HepG2 (cell line): Measurements from ENCODE around the gene SEPTIN11.

Experiments
- CREM ChIP-seq, 2 experiments: sonication (generic) in 1 of 2; formaldehyde crosslinking in 1 of 2; IDR thresholded peaks; 2 replicates each; pipeline versions ENCODE4 v1.4.0 to v1.6.1; 2016 to 2020; ENCODE audit warnings: antibody characterized with exemption in 1 of 2, mild to moderate bottlenecking in 1 of 2, missing genetic modification reagents in 1 of 2
- CTCF ChIP-seq: sonication (generic); formaldehyde crosslinking; IDR thresholded peaks from 2 replicates; pipeline ENCODE4 v1.5.0; 2020; ENCODE audit warnings: mild to moderate bottlenecking, missing genetic modification reagents, moderate library complexity
- EEA1 ChIP-seq: sonication (generic); formaldehyde crosslinking; IDR thresholded peaks from 2 replicates; pipeline ENCODE4 v1.5.1; 2020; ENCODE audit warnings: mild to moderate bottlenecking, missing genetic modification reagents, borderline replicate concordance
- ESRRA ChIP-seq: sonication (generic); formaldehyde crosslinking; IDR thresholded peaks from 2 replicates; pipeline ENCODE4 v1.5.1; 2020; ENCODE audit warnings: mild to moderate bottlenecking, low read depth, missing genetic modification reagents
- FOSL1 ChIP-seq: sonication (generic); formaldehyde crosslinking; IDR thresholded peaks from 2 replicates; pipeline ENCODE4 v1.9.0; 2021; ENCODE audit warnings: missing genetic modification reagents, borderline replicate concordance
- NPAS2 ChIP-seq: sonication (generic); formaldehyde crosslinking; IDR thresholded peaks from 2 replicates; pipeline ENCODE4 v1.8.0; 2022; ENCODE audit warnings: mild to moderate bottlenecking, missing genetic modification reagents, borderline replicate concordance
- RXRA ChIP-seq: sonication (generic); formaldehyde crosslinking; IDR thresholded peaks from 2 replicates; pipeline ENCODE4 v1.5.1; 2020; ENCODE audit warnings: missing genetic modification reagents
- SOX13 ChIP-seq, 3 experiments: fragments of 450-650 bp in 1 of 3; sonication (generic) in 1 of 3; formaldehyde crosslinking in 1 of 3; IDR thresholded peaks in 2 of 3; conservative IDR thresholded peaks in 1 of 3; 2 replicates each; pipeline versions ENCODE4 v1.5.0 to v1.6.1; 2016 to 2020; ENCODE audit warnings: antibody characterized with exemption in 1 of 3, mild to moderate bottlenecking in 1 of 3, missing compliant biosample characterization in 1 of 3, missing genetic modification reagents in 1 of 3, moderate library complexity in 1 of 3

DNA sequence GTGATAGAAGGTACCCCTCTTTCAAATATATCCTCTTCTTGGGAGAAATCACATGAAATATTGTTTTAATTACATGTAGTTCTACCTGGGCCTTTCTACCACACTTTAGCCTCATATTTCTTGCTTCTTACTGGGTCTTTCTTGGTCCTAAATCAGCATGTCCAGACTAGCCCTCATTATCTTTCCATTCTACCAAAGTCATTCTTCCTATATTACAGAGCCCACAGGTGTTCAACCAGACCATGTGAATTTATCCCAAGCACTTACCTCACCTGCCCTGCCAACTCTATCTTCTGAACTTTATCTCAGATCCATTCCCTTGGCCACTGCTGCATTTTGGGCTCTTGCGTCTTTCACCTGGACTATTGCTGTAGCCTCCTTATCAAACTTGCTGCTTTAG lies 39.8 kb upstream of the SEPTIN11 start:
- TF ChIP-seq CTCF (CRISPR knock-in tag) (no peak), NPAS2 (CRISPR knock-in tag) (no peak), FOSL1 (CRISPR knock-in tag) (no peak), RXRA (CRISPR knock-in tag) (no peak), ESRRA (CRISPR knock-in tag) (no peak), SOX13 (IDR thresholded peaks at IDR 0.05) (no peak), SOX13 (CRISPR knock-in tag; conservative IDR thresholded peaks at IDR 0.05 in 1 of 2, IDR thresholded peaks at IDR 0.05 in 1 of 2) (no peak), CREM (IDR thresholded peaks at IDR 0.05) (no peak), CREM (CRISPR knock-in tag; IDR thresholded peaks at IDR 0.05) (no peak), EEA1 (no peak)
